AG09319 (cell line): ENCODE measurements around the gene LRFN4.
A peak's percentile ranks its signal among the peaks of the same experiment; 100 is the strongest.

Experiments
- DNase-seq: peaks from one replicate; pipeline ENCODE4 v3.0.0-alpha.2; 2010; ENCODE audit warnings: low read depth; ENCODE audit errors: extremely low read depth
- TF ChIP-seq, protein P1 (sequence below): IDR thresholded peaks from 2 replicates; pipeline ENCODE4 v1.5.1; 2011; ENCODE audit warnings: low read depth, mild to moderate bottlenecking, inconsistent platforms, low read length, moderate library complexity

Gene LRFN4

DNA sequence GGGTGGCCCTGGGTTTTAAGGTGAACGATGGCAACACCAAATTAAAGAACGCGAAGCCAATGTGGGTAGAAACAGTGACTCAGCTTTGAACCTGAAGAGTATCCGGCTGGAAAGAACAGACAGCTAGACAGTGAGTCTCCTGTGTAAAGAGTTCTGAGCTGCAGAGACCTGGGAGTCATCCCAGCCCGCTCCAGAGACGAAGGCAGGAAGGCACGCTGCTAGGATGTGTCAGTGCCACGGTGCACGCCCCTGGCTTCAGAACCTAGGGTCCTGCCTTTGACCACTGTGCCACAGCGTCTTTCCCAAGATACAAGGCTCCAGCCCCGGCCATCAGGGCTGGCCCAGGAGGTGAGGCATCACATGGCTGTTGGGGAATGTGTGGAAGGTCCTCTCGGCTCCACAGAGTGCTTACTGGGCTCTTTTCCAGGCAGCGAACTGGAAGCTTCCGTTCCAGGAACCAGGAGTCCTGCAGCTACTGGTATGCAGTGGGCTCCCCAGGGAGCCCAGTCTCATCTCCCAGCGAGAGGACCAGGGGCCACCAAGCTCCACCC, 29.9 kb downstream of the LRFN4 start:
- DNase-seq = no peak
- TF ChIP-seq, protein P1, sequence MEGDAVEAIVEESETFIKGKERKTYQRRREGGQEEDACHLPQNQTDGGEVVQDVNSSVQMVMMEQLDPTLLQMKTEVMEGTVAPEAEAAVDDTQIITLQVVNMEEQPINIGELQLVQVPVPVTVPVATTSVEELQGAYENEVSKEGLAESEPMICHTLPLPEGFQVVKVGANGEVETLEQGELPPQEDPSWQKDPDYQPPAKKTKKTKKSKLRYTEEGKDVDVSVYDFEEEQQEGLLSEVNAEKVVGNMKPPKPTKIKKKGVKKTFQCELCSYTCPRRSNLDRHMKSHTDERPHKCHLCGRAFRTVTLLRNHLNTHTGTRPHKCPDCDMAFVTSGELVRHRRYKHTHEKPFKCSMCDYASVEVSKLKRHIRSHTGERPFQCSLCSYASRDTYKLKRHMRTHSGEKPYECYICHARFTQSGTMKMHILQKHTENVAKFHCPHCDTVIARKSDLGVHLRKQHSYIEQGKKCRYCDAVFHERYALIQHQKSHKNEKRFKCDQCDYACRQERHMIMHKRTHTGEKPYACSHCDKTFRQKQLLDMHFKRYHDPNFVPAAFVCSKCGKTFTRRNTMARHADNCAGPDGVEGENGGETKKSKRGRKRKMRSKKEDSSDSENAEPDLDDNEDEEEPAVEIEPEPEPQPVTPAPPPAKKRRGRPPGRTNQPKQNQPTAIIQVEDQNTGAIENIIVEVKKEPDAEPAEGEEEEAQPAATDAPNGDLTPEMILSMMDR = no peak

DNA sequence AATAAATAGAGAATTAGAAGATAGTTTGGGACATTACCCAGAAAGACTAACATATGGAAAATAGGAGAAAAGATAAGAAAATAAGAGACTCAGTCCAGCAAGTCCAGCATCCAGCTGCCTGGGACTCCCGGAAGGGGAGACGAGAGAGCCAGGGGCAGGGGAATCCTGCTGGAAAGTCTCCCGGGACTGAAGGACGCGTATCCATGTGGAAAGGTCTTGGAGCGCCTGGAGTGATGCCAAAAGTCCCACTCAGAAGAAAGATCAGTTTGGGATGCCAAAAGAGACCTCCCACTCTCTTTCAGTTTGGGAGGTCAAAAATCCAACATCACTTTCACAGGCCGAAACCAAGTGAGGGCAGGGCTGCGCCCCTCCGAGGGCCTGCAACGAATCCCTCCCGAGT, 30.7 kb downstream of the LRFN4 start:
- no peak for DNase-seq
- TF ChIP-seq, protein P1 = no peak

DNA sequence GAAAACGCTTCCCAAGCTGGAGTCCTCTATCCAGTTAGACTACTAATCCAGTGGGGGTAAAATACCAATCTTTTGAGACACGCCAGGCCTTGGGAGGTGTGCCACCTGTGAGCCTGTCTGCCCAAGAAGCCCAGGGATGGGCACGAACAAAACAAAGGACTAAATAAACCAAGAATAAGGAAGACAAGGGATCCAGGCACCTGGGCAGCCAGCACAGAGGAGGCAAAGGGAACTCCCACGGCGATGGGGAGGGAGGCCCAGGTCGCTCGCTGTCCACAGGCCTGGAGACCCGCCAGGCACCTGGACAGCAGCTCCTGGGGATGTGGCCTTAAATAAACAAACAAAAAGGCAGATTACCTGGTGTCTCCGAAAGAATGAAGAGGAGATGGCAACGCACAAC, 31.4 kb downstream of the LRFN4 start:
- TF ChIP-seq, protein P1 = no peak
- no peak for DNase-seq

DNA sequence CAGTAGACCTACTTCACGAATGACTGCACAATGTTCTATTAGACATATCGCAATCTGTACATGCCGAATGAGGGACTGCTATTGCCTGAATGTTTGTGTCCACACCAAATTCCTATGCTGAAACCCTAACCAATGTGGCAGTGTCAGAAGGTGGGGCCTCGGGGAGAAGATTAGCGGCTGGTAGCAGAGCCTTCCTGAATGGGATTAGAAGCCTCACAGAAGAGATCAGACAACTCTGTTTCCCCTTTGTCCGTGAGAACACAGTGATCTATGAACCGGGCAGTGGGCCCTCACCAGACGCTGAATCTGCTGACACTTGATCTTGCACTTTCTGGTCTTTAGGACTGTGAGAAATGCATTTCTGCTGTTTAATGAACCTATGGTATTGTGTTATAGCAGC, 33.1 kb downstream of the LRFN4 start:
- DNase-seq = no peak
- TF ChIP-seq, protein P1 = no peak

DNA sequence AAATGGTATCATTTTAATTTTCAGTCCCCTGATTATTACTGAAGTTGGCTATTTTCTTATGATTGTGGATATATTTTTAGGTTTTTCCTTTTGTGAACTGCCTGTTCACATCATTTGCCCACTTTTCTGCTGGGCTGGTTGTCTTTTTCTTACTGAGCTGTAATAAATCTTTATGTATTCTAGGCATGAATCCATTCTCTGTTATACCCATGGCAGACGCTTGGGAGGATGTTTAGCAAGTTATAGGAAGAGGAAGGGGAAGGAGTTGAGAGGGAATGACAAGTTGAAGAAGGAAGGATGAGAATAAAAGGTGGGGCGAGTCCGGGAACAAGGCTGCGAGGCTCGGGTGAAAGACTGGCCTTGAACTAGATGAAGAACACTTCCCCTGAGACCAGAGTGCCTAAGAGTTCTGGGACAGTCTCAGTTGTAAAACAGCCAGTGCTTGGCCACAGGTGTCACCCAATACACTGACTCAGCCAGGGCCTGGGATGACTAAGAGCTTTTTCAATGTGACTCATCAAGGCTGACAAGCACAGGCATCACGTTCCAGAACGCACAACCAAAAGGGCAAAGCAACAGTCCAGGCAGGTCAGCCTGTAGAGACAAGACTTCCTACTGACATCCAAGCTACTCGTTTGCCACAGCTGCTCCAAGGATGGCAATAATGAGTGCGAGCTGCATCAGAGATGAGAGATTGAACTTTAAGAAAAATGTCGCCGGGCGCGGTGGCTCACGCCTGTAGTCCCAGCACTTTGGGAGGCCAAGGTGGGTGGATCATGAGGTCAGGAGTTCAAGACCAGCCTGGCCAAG, 35.2 kb downstream of the LRFN4 start:
- peak; percentile 80 for DNase-seq
- TF ChIP-seq, protein P1 = no peak

DNA sequence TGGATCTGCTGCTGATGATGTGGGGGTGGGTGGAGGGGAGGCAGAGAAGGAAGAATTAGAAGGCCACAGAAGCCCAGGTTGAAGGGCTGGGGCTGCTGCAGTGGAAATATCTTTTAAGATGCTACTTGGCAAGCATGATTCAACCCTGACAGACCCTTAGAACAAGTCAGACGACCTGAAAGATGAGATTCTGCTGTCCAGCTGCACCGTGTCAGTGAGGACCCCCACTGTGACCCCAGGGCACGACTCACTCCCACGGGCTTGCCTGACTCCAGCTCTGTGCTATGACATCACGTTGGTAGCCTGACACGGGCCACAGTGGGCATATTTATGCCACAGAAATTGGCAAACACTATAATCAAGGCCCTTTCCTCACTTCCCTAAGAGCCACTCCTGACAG, 36.0 kb downstream of the LRFN4 start:
- TF ChIP-seq, protein P1 = no peak
- no peak for DNase-seq

DNA sequence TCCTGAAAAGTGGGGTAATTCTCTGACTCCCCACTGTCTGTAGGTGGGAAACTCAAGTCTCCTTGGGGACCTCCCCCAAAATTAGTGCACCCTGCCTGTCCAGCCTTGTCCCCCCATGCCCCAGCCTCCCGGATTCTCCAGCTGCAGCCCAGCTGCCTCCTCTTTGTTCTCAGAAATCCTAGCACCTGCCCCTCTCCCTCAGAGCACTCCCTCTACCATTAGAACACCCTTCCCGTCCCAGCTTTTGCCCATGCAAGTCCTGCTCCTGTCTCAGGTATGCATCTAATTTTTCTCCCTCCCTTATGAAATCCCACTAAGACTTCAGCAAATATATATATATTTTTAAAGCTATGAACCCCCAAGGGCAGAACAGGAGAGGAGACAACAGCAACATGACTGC, 37.3 kb downstream of the LRFN4 start:
- DNase-seq = no peak
- TF ChIP-seq, protein P1 = no peak
